PC-3 (cell line): ENCODE data around the gene BTBD16.

Source experiments
- EZH2phosphoT487 ChIP-seq: fragments of 300-600 bp; sonication (generic); IDR thresholded peaks from 2 replicates; pipeline ENCODE4 v1.6.1; 2018; ENCODE audit warnings: mild to moderate bottlenecking, antibody characterized with exemption, low read length, borderline replicate concordance
- TF ChIP-seq, protein P1 (sequence below): fragments of 300-600 bp; sonication (generic); conservative IDR thresholded peaks from 2 replicates; pipeline ENCODE4 v1.5.1; 2017; ENCODE audit warnings: antibody characterized with exemption, low read depth, mild to moderate bottlenecking, low read length

- TF ChIP-seq, protein P1, sequence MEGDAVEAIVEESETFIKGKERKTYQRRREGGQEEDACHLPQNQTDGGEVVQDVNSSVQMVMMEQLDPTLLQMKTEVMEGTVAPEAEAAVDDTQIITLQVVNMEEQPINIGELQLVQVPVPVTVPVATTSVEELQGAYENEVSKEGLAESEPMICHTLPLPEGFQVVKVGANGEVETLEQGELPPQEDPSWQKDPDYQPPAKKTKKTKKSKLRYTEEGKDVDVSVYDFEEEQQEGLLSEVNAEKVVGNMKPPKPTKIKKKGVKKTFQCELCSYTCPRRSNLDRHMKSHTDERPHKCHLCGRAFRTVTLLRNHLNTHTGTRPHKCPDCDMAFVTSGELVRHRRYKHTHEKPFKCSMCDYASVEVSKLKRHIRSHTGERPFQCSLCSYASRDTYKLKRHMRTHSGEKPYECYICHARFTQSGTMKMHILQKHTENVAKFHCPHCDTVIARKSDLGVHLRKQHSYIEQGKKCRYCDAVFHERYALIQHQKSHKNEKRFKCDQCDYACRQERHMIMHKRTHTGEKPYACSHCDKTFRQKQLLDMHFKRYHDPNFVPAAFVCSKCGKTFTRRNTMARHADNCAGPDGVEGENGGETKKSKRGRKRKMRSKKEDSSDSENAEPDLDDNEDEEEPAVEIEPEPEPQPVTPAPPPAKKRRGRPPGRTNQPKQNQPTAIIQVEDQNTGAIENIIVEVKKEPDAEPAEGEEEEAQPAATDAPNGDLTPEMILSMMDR: no peak
- TF ChIP-seq EZH2phosphoT487: no peak
These were observed 19.4 kb upstream of the BTBD16 start for GRCh38 chr10:122251459-122252255.
